GM12878 (cell line): ENCODE measurements around the gene PEX26. TPM values are rescaled to one million over a fixed set of nuclear protein-coding genes. Genes with fewer than 3 reads are reported as not detected.

ENCODE experiments used
- ATAC-seq: fragments of 200-7000 bp; cut with Tn5 transposase; 3 replicates; pipeline ENCODE4 v1.9.1; 2020; ENCODE audit warnings: mild to moderate bottlenecking, moderate library complexity
- BruUV-seq: library from RNA; stranded (reverse); fragments of 400-500 nt; replicated peaks from 2 replicates; lab custom pipeline; 2021; lab: Mats Ljungman, UMichigan
- CTCF ChIA-PET: fragments of 300-600 bp; sonication (Branson Sonifier 250); formaldehyde crosslinking; extraction: SDS; loops from one replicate; lab custom pipeline; 2021; ENCODE audit warnings: inconsistent platforms; lab: Yijun Ruan, JAX
- POLR2A ChIA-PET: fragments of 350-600 bp; formaldehyde crosslinking; extraction: SDS; loops from one replicate; lab custom pipeline; 2021; ENCODE audit warnings: inconsistent platforms; lab: Charles Lee
- RAD21 ChIA-PET: fragments of 300-600 bp; sonication (Branson Sonifier 250); formaldehyde crosslinking; loops from one replicate; lab custom pipeline; 2023; ENCODE audit warnings: antibody characterized with exemption; ENCODE audit not compliant: unreplicated experiment; lab: Charles Lee
- SMC1A ChIA-PET: fragments of 300-600 bp; sonication (Branson Sonifier 250); formaldehyde crosslinking; loops from one replicate; lab custom pipeline; 2023; ENCODE audit not compliant: unreplicated experiment, uncharacterized antibody; lab: Charles Lee
- DNase-seq: peaks from one replicate; pipeline ENCODE4 v3.0.0-alpha.2; 2011; ENCODE audit warnings: low read depth, low spot score
- FAIRE-seq: peaks from 3 replicates; lab custom pipeline; 2011; peaks lifted over from hg19 to GRCh38; lab: Jason Lieb, UNC
- H2AFZ ChIP-seq: 2 replicates; pipeline ENCODE4 v1.6.0; 2011; ENCODE audit warnings: low read depth, low read length, control low read depth; ENCODE audit not compliant: control insufficient read depth
- H3K27ac ChIP-seq: 2 replicates; pipeline ENCODE4 v1.5.1; 2011; ENCODE audit warnings: control low read depth; ENCODE audit not compliant: control insufficient read depth, insufficient read depth
- H3K27me3 ChIP-seq, 2 experiments: replicated peaks in 1 of 2; 2 replicates each; pipeline versions ENCODE4 v1.6.0 to v1.6.1; 2011; ENCODE audit warnings: low read length in 1 of 2; ENCODE audit not compliant: control insufficient read depth in 2 of 2, insufficient read depth in 2 of 2
- H3K36me3 ChIP-seq, 2 experiments: 2 replicates each; pipeline ENCODE4 v1.5.1; 2011; ENCODE audit warnings: low read length in 1 of 2; ENCODE audit not compliant: control insufficient read depth in 2 of 2, insufficient read depth in 2 of 2
- H3K4me1 ChIP-seq: 2 replicates; pipeline ENCODE4 v1.6.1; 2011; ENCODE audit warnings: mild to moderate bottlenecking, low read length, moderate library complexity, mixed read lengths; ENCODE audit not compliant: control insufficient read depth, insufficient read depth
- H3K4me2 ChIP-seq: 2 replicates; pipeline ENCODE4 v1.6.0; 2011; ENCODE audit warnings: control low read depth; ENCODE audit not compliant: control insufficient read depth, insufficient read depth
- H3K4me3 ChIP-seq: fragments of 200-600 bp; sonication (generic); 2 replicates; pipeline ENCODE4 v1.5.1; 2016
- H3K79me2 ChIP-seq: 2 replicates; pipeline ENCODE4 v1.6.0; 2011; ENCODE audit warnings: low read length; ENCODE audit not compliant: control insufficient read depth, insufficient read depth
- H3K9ac ChIP-seq: 2 replicates; pipeline ENCODE4 v1.8.0; 2011; ENCODE audit warnings: low read length, control low read depth, mixed read lengths; ENCODE audit not compliant: control insufficient read depth, insufficient read depth
- H3K9me3 ChIP-seq: replicated peaks from 3 replicates; pipeline ENCODE4 v1.5.1; 2011; ENCODE audit warnings: mild to moderate bottlenecking, low read length; ENCODE audit not compliant: control insufficient read depth, insufficient read depth
- H4K20me1 ChIP-seq: 2 replicates; pipeline ENCODE4 v1.6.0; 2011; ENCODE audit not compliant: control insufficient read depth, insufficient read depth
- ATF2 ChIP-seq: IDR thresholded peaks from 2 replicates; pipeline ENCODE4 v1.6.1; 2012; ENCODE audit warnings: low read length, inconsistent platforms
- BRCA1 ChIP-seq: IDR thresholded peaks from 2 replicates; pipeline ENCODE4 v1.6.1; 2011; ENCODE audit warnings: low read depth, low read length, improper control_type of control experiment
- CHD4 ChIP-seq: fragments of 200-600 bp; sonication (generic); IDR thresholded peaks from 2 replicates; pipeline ENCODE4 v1.6.1; 2016; ENCODE audit warnings: mild to moderate bottlenecking
- CREB1 ChIP-seq: IDR thresholded peaks from 2 replicates; pipeline ENCODE4 v1.6.1; 2012; ENCODE audit warnings: low read depth, mild to moderate bottlenecking, inconsistent platforms
- ELK1 ChIP-seq: IDR thresholded peaks from 2 replicates; pipeline ENCODE4 v1.6.1; 2012; ENCODE audit warnings: low read depth, low read length, improper control_type of control experiment
- LARP7 ChIP-seq: fragments of 450-650 bp; IDR thresholded peaks from 2 replicates; pipeline ENCODE4 v1.6.1; 2017; ENCODE audit warnings: mild to moderate bottlenecking
- NRF1 ChIP-seq: conservative IDR thresholded peaks from 2 replicates; pipeline ENCODE4 v1.6.1; 2011; ENCODE audit warnings: mild to moderate bottlenecking, low read depth, low read length, improper control_type of control experiment
- POU2F2 ChIP-seq: IDR thresholded peaks from 3 replicates; pipeline ENCODE4 v1.6.1; 2011; ENCODE audit warnings: low read depth, mild to moderate bottlenecking, low read length, borderline replicate concordance
- RBBP5 ChIP-seq: fragments of 200-600 bp; sonication (generic); conservative IDR thresholded peaks from 2 replicates; pipeline ENCODE4 v1.6.1; 2016
- SMAD1 ChIP-seq: fragments of 450-650 bp; IDR thresholded peaks from 2 replicates; pipeline ENCODE4 v1.6.1; 2018; ENCODE audit warnings: mild to moderate bottlenecking, low read depth; ENCODE audit not compliant: partially characterized antibody
- SREBF2 ChIP-seq: IDR thresholded peaks from 2 replicates; pipeline ENCODE4 v1.6.1; 2012; ENCODE audit warnings: mild to moderate bottlenecking, low read length
- STAT3 ChIP-seq: IDR thresholded peaks from 2 replicates; pipeline ENCODE4 v1.6.1; 2011; ENCODE audit warnings: low read depth, low read length, improper control_type of control experiment
- YY1 ChIP-seq: IDR thresholded peaks from 2 replicates; pipeline ENCODE4 v1.6.1; 2011; ENCODE audit warnings: low read depth, mild to moderate bottlenecking, low read length
- ZNF207 ChIP-seq: fragments of 450-650 bp; IDR thresholded peaks from 2 replicates; pipeline ENCODE4 v1.6.1; 2014; ENCODE audit warnings: antibody characterized with exemption, mild to moderate bottlenecking, borderline replicate concordance
- ZNF217 ChIP-seq: fragments of 450-650 bp; IDR thresholded peaks from 2 replicates; pipeline ENCODE4 v1.6.1; 2017; ENCODE audit warnings: antibody characterized with exemption, mild to moderate bottlenecking
- ZNF592 ChIP-seq: fragments of 450-650 bp; IDR thresholded peaks from 2 replicates; pipeline ENCODE4 v1.6.1; 2017; ENCODE audit warnings: mild to moderate bottlenecking, moderate library complexity
- WGBS: methylation state at CpG from one replicate; pipeline ENCODE4 v1.1.6; 2016; ENCODE audit warnings: low lambda C conversion rate; ENCODE audit not compliant: insufficient replicate concordance, insufficient coverage; ENCODE audit errors: missing lambda C conversion rate; 5-methylcytosine and 5-hydroxymethylcytosine counted together
- in situ Hi-C: fragments of 300-500 bp; cut with MboI; formaldehyde crosslinking; loops from 9 replicates; pipeline ENCODE4 v1.14.3; 2018; ENCODE audit warnings: mixed read lengths
- intact Hi-C: fragments of 100-400 bp; cut with micrococcal nuclease; formaldehyde crosslinking; loops from one replicate; pipeline ENCODE4 v1.14.2; 2022; ENCODE audit not compliant: unreplicated experiment
- polyA plus RNA-seq, 11 experiments: library from polyadenylated mRNA; depleted of rRNA in 4 of 11; unstranded in 6 of 11; stranded (reverse) in 5 of 11; fragments of >200 nt; fragmentation: Nextera tagmentation in 4 of 11; fragmentation: Illumina TruSeq in 1 of 11; extraction: Ambion mirVana in 4 of 11; extraction: Trizol in 1 of 11; gene quantifications; 1 replicate in 1 of 11; 2 replicates in 10 of 11; pipeline versions ENCODE4 v1.2.1 to v1.2.3, GENCODE V29; 2011 to 2016; ENCODE audit warnings: inconsistent platforms in 2 of 11, missing spikeins in 2 of 11, low read depth in 1 of 11
- total RNA-seq, 4 experiments: library from RNA; depleted of rRNA in 3 of 4; stranded (reverse); fragments of >200 nt in 3 of 4; fragmentation: Illumina TruSeq in 1 of 4; extraction: Trizol in 1 of 4; gene quantifications; 2 replicates each; pipeline versions ENCODE4 v1.2.1 to v1.2.3, GENCODE V29; 2013 to 2021
- TF ChIP-seq, protein P1 (sequence below): fragments of 450-650 bp; conservative IDR thresholded peaks from 2 replicates; pipeline ENCODE4 v1.6.1; 2017; ENCODE audit warnings: mild to moderate bottlenecking, moderate library complexity

PEX26 gene
- total and polyA plus RNA-seq, 10 of the 15 experiments (the other 5 are each of a cell fraction or from before 2014, with no cell fraction given) = 0.79 to 50.8 (median 22.4) TPM

DNA sequence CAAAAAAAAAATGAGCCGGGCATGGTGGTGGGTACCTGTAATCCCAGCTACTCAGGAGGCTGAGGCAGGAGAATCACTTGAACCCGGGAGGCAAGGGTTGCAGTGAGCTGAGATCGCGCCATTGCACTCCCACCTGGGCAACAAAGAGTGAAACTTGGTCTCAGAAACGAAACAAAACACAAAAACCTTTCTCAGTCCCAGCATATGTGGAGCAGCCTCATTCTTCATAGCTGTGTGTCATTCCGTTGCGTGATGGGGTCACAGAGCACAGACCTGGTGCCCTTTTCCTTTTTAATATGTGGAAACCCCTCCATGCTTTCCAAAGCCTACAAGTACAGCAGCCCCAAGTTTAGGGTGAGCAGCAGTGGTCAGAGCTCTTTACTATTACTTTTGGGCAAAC is 13.7 kb downstream of the PEX26 start:
- H4K20me1 ChIP-seq = no peaks in the 10 kb centered on the region
- ChIA-PET CTCF (interaction anchor here (1.3 to 4.6 kb wide), 3 partner anchors 13 to 23 kb away, joined by 3 to 22 read pairs (median 6); partner anchors contain the start of gene PEX26), POLR2A (interaction anchor here (1.0 to 1.5 kb wide), 4 partner anchors 11 to 19 kb away, joined by 3 to 4 read pairs (median 4); partner anchors contain the start of gene TUBA8), SMC1A (interaction anchor here (1.1 to 6.8 kb wide), 4 partner anchors 9 to 21 kb away, joined by 4 to 69 read pairs (median 5); partner anchors contain the start of gene PEX26)
- in situ Hi-C loops = no loop called here
- intact Hi-C loops = no loop called here
- no peaks in the 10 kb centered on the region for H3K27me3 ChIP-seq
- H3K36me3 ChIP-seq = peaks cover 16 to 22% of the 10 kb centered on the region in 2 experiments; a peak in 3 of 4 replicates
- BruUV-seq = no TSS peak
- H2AFZ ChIP-seq = no peak overlapping the region
- peak overlapping the region; percentile 72 for H3K4me2 ChIP-seq
- peaks cover 1% of the 10 kb centered on the region for H3K79me2 ChIP-seq
- no peak for TF ChIP-seq BRCA1
- no peak for TF ChIP-seq YY1
- TF ChIP-seq LARP7 = no peak
- TF ChIP-seq POU2F2 = no peak
- no peak for TF ChIP-seq NRF1
- no peak for TF ChIP-seq STAT3
- no peak for TF ChIP-seq CREB1
- no peak for TF ChIP-seq ATF2
- TF ChIP-seq SREBF2 = no peak
- TF ChIP-seq SMAD1 = no peak
- no peak for TF ChIP-seq ZNF592
- no peak for TF ChIP-seq RBBP5
- TF ChIP-seq ELK1 = no peak
- no peak for TF ChIP-seq CHD4
- TF ChIP-seq ZNF207 = no peak
- no peak for TF ChIP-seq ZNF217
- TF ChIP-seq, protein P1, sequence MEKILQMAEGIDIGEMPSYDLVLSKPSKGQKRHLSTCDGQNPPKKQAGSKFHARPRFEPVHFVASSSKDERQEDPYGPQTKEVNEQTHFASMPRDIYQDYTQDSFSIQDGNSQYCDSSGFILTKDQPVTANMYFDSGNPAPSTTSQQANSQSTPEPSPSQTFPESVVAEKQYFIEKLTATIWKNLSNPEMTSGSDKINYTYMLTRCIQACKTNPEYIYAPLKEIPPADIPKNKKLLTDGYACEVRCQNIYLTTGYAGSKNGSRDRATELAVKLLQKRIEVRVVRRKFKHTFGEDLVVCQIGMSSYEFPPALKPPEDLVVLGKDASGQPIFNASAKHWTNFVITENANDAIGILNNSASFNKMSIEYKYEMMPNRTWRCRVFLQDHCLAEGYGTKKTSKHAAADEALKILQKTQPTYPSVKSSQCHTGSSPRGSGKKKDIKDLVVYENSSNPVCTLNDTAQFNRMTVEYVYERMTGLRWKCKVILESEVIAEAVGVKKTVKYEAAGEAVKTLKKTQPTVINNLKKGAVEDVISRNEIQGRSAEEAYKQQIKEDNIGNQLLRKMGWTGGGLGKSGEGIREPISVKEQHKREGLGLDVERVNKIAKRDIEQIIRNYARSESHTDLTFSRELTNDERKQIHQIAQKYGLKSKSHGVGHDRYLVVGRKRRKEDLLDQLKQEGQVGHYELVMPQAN = no peak
- TF ChIP-seq, all 136 proteins: peak for 0
- Histone ChIP-seq H3K27ac (peak overlapping the region; percentile 90), H3K4me3 (peak overlapping the region; percentile 47; the same call in 1 of the 2 replicates), H3K9ac (peak overlapping the region; percentile 64), H3K4me1 (peaks cover 53% of the 10 kb centered on the region), H3K9me3 (no peaks in the 10 kb centered on the region; the same call in 2 of the 3 replicates)
- peak; percentile 47 for FAIRE-seq
- RAD21 ChIA-PET = interaction anchor here (1.0 to 2.0 kb wide), 3 partner anchors 12 to 59 kb away, joined by 3 to 6 read pairs (median 4); partner anchors contain the start of gene USP18
- DNase-seq = no peak
- WGBS = 48% methylated on average over 7 of the region's 7 CpGs
- peak; percentile 62 for ATAC-seq
